SIG-M5 treated with dmso at 0.1 percent for 504 hours (cell line): ENCODE data around the gene CDH12.
"Not testable (repeated sequence)": the region's sequence is repeated elsewhere in the genome, so short reads cannot be mapped to it uniquely, and the experiment has no call there.

Experiments used
- DNase-seq: peaks from one replicate; lab custom pipeline; 2025; ENCODE audit not compliant: unreplicated experiment; lab: John Stamatoyannopoulos, UW

CDH12 gene

GRCh38 chr5:22471154-22471553 lies 382.0 kb downstream of the CDH12 start:
- no peak for DNase-seq

GRCh38 chr5:22470408-22470807 lies 382.7 kb downstream of the CDH12 start:
- no peak for DNase-seq

GRCh38 chr5:22465616-22466015 lies 387.5 kb downstream of the CDH12 start:
- DNase-seq, result no peak

- no peak for DNase-seq
These were observed 388.0 kb downstream of the CDH12 start for GRCh38 chr5:22465177-22465576.

- no peak for DNase-seq
These were observed 393.0 kb downstream of the CDH12 start for GRCh38 chr5:22460189-22460588.

- DNase-seq, result no peak
These were observed 420.2 kb downstream of the CDH12 start for GRCh38 chr5:22432905-22433304.

- no peak for DNase-seq
These were observed 421.3 kb downstream of the CDH12 start for GRCh38 chr5:22431840-22432239.

GRCh38 chr5:22431406-22431805 lies 421.7 kb downstream of the CDH12 start:
- DNase-seq, result peak; percentile 0

- DNase-seq, result no peak
These were observed 441.4 kb downstream of the CDH12 start for GRCh38 chr5:22411554-22412349.

GRCh38 chr5:22391956-22392355 lies 461.2 kb downstream of the CDH12 start:
- no peak for DNase-seq

GRCh38 chr5:22390888-22391287 lies 462.3 kb downstream of the CDH12 start:
- no peak for DNase-seq

- no peak for DNase-seq
These were observed 480.1 kb downstream of the CDH12 start for GRCh38 chr5:22372826-22373660.

GRCh38 chr5:22372376-22372775 lies 480.8 kb downstream of the CDH12 start:
- DNase-seq, result no peak

- DNase-seq, result no peak
These were observed 498.2 kb downstream of the CDH12 start for GRCh38 chr5:22354956-22355355.

- DNase-seq, result no peak
These were observed 500.7 kb downstream of the CDH12 start for GRCh38 chr5:22352493-22352892.

- DNase-seq, result no peak
These were observed 502.0 kb downstream of the CDH12 start for GRCh38 chr5:22351178-22351577.

- DNase-seq, result no peak
These were observed 505.1 kb downstream of the CDH12 start for GRCh38 chr5:22348027-22348426.

GRCh38 chr5:22344000-22344399 lies 509.1 kb downstream of the CDH12 start:
- DNase-seq, result no peak

- no peak for DNase-seq
These were observed 511.7 kb downstream of the CDH12 start for GRCh38 chr5:22341406-22341805.

- DNase-seq, result not testable (repeated sequence)
These were observed 520.2 kb downstream of the CDH12 start for GRCh38 chr5:22332949-22333348.

- no peak for DNase-seq
These were observed 523.5 kb downstream of the CDH12 start for GRCh38 chr5:22329683-22330082.

- DNase-seq, result peak; percentile 31
These were observed 533.3 kb downstream of the CDH12 start for GRCh38 chr5:22319798-22320197.
